NOMO-1 (cell line): ENCODE results near the gene POLR1E.

Experiments
- DNase-seq, 2 experiments: peaks; one replicate each; lab custom pipeline; 2025; ENCODE audit not compliant: unreplicated experiment in 2 of 2; lab: John Stamatoyannopoulos, UW

The POLR1E gene

DNA sequence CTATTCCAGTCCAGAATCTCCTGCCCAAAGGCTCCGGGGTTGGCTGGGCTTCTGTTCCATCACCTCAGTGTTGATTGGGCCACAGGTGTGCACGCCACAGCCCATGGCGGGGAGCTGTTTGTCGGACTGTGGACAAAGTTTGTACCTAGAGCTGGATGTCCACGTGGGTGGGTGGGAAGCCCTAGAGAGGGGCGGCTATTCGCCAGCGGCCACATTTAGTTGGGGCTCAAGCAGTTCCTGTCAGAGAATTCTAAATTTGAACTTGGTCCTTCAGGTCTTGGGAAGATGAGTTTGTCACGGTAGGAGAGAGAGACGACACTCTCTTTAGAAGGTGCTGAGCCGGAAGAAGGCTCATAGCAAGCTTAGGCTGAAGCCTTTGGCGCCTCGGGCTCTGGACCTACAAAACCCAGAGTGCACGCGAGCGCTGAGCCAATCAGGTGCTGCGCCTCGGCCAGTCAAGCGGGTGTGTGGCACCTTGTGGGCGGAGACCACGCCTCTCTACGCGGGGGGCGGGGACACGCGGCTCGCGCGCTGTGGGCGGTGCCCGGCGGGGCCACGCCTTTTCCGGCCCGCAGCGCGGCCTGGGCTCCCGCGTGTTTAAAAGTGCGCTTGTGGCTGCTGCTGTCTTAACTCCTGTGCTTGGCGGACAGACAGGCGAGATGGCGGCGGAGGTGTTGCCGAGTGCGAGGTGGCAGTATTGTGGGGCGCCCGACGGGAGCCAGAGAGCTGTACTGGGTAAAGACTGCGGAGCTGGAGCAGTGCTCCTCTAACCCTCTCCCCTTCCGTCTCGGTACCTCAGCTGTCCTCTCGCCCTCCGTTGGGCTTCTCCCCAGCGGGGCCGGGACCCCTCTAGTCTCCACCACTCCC is at the start of gene POLR1E:
Gene POLR1E, plus strand, starts transcription at position 560 of the 867 bp plus-strand sequence. Its CDS starts 100 bp downstream, at position 660.
- peak; percentile 65 to 85 for DNase-seq

- DNase-seq = no peak
These were observed 49.2 kb upstream of the POLR1E start for GRCh38 chr9:37436540-37436939.

DNA sequence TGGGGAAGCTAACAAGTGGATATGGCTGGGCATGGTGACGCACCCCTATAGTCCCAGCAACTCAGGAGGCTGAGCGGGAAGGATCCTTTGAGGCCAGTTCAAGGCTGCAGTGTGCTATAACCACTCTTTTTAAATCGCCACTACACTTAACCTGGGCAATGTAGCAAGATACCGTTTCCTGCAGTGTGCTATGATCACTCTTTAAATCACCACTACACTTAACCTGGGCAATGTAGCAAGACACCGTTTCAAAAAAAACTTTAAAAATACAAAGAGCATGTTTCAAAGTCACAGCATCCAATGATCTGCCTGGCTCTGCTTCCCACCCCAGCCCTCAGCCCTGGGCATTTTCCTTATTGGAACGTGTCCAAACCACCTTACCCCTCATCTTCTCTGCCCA is 48.7 kb upstream of the POLR1E start:
- DNase-seq = no peak

- no peak for DNase-seq
These were observed 48.1 kb upstream of the POLR1E start for GRCh38 chr9:37437621-37438020.

DNA sequence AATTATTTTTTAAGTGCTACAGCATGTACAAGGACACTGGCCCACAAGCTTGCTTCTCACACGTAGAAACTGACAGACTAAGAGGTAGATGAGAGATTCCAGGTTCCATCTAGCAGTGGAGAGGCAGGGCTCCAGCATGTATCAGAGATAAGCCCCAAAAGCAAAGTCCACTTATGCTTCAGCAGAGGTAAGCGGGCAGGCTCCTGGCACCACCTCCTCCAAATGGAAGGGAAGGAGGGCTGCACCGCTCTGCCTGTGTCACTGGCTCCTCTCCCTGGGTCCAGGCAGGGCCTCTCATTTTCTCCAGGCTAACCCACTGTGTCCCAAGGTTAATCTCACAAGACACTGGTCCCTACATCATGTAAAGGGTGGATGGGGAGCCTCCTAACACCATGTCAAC is 47.4 kb upstream of the POLR1E start:
- no peak for DNase-seq

DNA sequence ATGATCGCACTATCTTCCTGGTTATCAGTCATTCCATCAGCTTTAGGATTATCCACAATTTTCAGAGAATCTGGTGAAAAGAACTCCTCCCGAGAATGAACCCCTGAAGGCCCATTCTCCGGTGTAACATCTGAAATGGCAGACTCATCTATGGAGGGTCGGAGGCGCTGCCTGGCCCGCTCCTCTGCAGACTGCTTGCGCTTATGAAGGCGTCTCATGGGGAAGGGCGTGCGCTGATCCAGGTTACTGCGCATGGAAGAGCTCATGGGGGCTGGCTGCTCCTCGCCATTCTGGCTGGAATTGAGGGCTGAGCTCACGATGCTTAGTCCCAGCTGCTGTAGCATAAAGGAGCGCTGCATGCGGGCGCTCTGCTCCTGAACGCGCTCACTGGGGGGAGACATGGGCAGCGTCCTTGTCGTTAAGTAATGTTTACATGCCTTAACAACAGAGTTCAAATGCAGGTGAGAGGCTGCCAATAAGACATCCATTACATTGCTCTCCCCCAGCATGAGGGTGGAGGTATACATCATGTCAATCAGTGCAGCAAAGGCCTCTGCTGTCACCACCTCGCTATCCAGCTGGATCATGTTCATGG is 43.9 kb upstream of the POLR1E start:
- DNase-seq = no peak

DNA sequence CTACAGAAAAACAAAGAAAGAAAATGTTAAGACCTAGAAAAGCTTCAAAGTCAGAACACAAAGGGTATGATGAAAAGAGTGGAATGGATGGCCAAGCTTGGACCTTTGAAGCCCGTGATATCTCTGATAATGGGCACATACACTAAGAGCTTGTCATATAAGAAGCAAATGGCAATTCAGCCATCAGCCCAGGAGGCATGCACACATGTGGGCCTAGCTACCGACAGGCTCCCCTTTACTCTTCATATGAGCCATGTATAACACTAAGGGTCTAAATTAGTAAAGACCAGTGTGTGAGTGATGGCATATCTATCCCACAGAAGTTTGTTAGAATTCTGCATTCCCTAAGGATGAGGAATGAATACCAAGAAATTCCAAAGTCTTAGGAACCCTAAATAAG is 43.2 kb upstream of the POLR1E start:
- DNase-seq = no peak

GRCh38 chr9:37443566-37443965 is 42.2 kb upstream of the POLR1E start:
- no peak for DNase-seq

- DNase-seq = no peak
These were observed 40.9 kb upstream of the POLR1E start for GRCh38 chr9:37444890-37445289.

DNA sequence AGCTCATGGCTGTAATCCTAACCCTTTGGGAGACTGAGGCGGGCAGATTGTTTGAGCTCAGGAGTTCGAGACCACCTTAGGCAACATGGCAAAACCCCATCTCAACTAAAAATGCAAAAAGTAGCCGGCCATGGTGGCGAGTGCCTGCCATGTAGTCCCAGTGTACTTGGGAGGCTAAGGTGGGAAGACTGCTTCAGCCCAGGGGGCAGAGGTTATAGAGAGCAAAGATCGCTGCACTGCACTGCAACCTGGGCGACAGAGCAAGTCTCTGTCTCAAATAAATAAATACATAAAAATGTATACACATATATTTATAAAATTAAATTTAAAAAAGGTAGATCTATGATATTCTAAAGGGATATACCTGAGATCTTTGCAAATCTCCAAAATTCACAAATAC is 39.9 kb upstream of the POLR1E start:
- no peak for DNase-seq

- no peak for DNase-seq
These were observed 39.3 kb upstream of the POLR1E start for GRCh38 chr9:37446401-37446800.

DNA sequence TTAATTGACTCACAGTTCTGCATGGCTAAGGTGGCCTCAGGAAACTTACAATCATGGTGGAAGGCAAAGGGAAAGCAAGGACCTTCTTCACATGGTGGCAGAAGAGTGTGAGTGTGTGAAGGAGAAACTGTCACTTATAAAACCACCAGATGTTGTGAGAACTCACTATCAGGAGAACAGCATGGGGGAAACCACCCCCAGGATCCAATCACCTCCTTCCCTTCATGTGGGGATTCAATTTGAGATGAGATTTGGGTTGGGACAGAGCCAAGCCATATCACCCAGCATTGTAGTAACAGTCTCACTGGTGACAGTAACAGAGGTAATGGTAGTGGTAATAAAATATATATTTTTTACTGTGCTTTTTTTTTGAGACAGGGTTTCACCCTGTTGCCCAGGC is 38.6 kb upstream of the POLR1E start:
- DNase-seq = no peak

DNA sequence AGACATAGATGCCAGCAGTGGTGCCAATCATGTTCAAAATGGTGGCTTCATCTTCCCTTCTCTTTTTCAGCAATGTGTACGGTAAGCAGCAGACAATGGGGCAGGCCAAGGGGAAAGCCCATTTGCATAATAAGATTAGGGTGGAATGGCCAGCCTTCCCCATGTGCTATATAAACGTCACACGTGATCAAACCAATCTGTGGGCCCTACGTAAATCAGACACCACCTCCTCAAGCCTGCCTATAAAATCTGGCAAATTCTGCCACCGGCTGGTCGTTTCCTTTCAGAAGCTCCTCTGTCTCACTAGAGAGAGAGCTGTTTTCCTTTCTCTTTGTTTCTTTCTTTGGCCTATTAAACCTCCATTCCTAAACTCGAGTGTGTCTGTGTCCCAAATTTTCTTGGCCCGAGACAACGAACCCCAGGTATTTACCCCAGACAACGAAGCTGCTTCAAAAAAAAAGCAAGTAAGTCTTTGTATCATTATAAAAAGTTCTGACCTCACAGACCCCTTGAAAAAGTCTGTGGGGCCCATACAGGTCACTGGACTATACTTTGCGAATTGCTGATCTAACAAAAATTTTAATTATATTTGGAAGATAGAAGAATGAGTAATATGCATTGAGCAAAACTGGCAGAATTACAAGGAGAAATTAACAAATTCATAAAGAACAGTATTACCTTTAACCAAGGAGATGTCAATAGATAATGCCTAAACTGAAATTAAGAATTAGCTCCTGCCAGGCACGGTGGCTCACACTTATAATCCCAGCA is 35.7 kb upstream of the POLR1E start:
- DNase-seq = no peak

DNA sequence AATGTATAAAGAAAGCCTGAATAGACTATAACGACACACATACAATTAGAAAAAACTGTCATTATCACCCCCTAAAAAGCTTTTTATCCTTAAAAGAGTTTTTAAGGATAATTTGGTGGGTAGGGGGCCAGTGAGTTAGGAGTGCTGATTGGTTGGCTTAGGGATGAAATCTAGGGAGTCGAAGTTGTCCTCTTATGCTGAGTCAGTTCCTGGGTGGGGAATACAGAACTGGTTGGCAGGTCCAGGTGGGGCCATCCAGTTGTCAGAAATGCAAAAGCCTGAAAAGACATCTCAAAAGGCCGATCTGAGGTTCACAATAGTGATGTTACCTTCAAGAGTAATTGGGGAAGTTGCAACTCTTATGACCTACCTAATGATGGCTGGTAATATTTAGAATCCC is 34.1 kb upstream of the POLR1E start:
- no peak for DNase-seq

DNA sequence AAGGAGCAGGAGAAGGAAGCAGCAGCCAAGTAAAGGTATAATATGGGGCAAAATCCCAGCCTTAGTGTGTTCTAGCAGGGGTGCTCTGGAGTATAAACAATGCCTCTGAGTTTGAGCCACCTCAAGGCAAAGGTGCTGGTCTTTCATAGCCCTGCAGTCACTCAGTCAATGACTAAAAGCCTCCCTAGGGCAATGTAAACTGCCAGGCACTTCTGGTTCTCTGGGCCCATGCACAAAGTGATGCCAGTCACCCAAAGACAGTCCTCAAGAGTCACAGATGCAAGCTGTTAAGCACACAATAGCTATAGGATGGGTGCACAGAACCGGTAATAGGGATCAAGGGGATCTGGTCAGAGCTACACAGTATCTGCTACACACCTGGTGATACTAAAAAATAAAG is 33.1 kb upstream of the POLR1E start:
- no peak for DNase-seq

DNA sequence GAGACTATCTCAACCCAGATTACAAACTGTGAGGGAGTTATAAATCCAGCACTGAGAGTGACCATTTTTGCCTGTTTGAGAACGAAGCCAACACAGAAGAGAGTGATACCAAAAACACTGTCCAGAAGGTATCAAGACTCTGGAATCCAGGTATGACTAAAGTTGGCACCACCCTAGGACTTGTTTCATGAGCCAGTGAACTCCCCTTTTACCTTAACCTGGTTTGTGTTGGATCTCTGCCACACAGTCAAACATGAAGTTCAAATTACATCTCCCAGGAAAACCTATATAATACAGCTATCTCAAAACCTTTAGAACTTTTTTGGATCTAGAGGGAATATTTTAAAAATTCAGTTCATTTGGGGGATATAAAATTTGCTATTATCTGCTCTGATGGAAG is 31.9 kb upstream of the POLR1E start:
- DNase-seq = no peak

GRCh38 chr9:37454238-37454637 is 31.5 kb upstream of the POLR1E start:
- DNase-seq = no peak

- DNase-seq = no peak
These were observed 29.7 kb upstream of the POLR1E start for GRCh38 chr9:37455884-37456647.

- DNase-seq = no peak
These were observed 28.9 kb upstream of the POLR1E start for GRCh38 chr9:37456817-37457216.

DNA sequence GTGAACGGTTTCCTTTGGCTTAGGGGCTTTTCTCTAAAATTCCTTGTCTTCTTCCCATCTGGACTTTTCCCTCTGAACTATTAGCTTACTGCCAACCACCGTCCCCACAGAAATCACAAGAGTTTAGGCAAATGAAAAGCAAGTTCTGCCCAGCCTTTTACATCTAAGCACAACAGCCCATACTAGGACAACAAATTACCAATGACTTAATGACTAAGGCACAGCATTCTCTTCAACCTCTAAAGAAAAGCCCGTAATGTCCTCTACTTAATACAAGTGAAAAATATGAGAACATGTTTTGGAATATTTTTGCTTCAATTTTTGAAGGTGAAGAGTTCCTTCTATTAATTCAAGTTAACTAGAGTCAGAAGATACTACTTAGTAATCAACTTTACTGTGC is 21.7 kb upstream of the POLR1E start:
- no peak for DNase-seq
